Neuronal stem cell (in vitro differentiated cells): ENCODE results near the gene PCDH1.

Source experiments
- DNase-seq: peaks from one replicate; pipeline ENCODE4 v3.0.0-alpha.2; 2013; ENCODE audit warnings: low spot score
- H2AFZ ChIP-seq: one replicate; pipeline ENCODE4 v1.6.1; 2013; ENCODE audit warnings: mild to moderate bottlenecking, low read length, inconsistent platforms
- H2AK5ac ChIP-seq: 2 replicates; pipeline ENCODE4 v1.6.1; 2013; ENCODE audit warnings: low read depth, mild to moderate bottlenecking, inconsistent platforms, low read length, moderate library complexity, mixed read lengths
- H2BK120ac ChIP-seq: 2 replicates; pipeline ENCODE4 v1.6.1; 2013; ENCODE audit warnings: low read depth, mild to moderate bottlenecking, inconsistent platforms, low read length, moderate library complexity, mixed read lengths
- H2BK12ac ChIP-seq: one replicate; pipeline ENCODE4 v1.6.1; 2013; ENCODE audit warnings: low read length, inconsistent platforms
- H2BK15ac ChIP-seq: 2 replicates; pipeline ENCODE4 v1.6.1; 2013; ENCODE audit warnings: mild to moderate bottlenecking, low read length, inconsistent platforms, mixed read lengths
- H2BK5ac ChIP-seq: one replicate; pipeline ENCODE4 v1.6.1; 2013; ENCODE audit warnings: inconsistent platforms, mild to moderate bottlenecking, low read length, moderate library complexity
- H3K14ac ChIP-seq: one replicate; pipeline ENCODE4 v1.6.1; 2013; ENCODE audit warnings: low read length, inconsistent platforms
- H3K18ac ChIP-seq: 2 replicates; pipeline ENCODE4 v1.6.1; 2013; ENCODE audit warnings: low read length, inconsistent platforms
- H3K23ac ChIP-seq: 2 replicates; pipeline ENCODE4 v1.6.1; 2013; ENCODE audit warnings: low read depth, mild to moderate bottlenecking, mixed read lengths, low read length, inconsistent platforms; ENCODE audit not compliant: poor library complexity
- H3K27ac ChIP-seq: replicated peaks from 3 replicates; pipeline ENCODE4 v1.5.1; 2013; ENCODE audit warnings: low read length, inconsistent platforms
- H3K27me3 ChIP-seq, 3 experiments: 2 replicates each; pipeline ENCODE4 v1.6.1; 2013; ENCODE audit warnings: low read length in 3 of 3, mild to moderate bottlenecking in 2 of 3, inconsistent platforms in 1 of 3, low read depth in 1 of 3, mixed read lengths in 1 of 3, moderate library complexity in 1 of 3; ENCODE audit not compliant: control insufficient read depth in 3 of 3, insufficient read depth in 3 of 3
- H3K36me3 ChIP-seq, 2 donors: replicated peaks in 1 of 2; 2 replicates each; pipeline ENCODE4 v1.6.1; 2013; ENCODE audit warnings: low read length in 2 of 2; ENCODE audit not compliant: control insufficient read depth in 2 of 2, insufficient read depth in 2 of 2
- H3K4ac ChIP-seq: 2 replicates; pipeline ENCODE4 v1.6.1; 2013; ENCODE audit warnings: inconsistent platforms, mild to moderate bottlenecking, low read length, moderate library complexity
- H3K4me1 ChIP-seq, 2 donors: 1 replicate in 1 of 2; 2 replicates in 1 of 2; pipeline ENCODE4 v1.6.1; 2013; ENCODE audit warnings: low read length in 2 of 2, low read depth in 1 of 2; ENCODE audit not compliant: control insufficient read depth in 2 of 2, insufficient read depth in 1 of 2
- H3K4me2 ChIP-seq: one replicate; pipeline ENCODE4 v1.6.1; 2013; ENCODE audit warnings: mild to moderate bottlenecking, low read length, inconsistent platforms; ENCODE audit not compliant: insufficient read depth, poor library complexity, severe bottlenecking
- H3K4me3 ChIP-seq, 2 donors: 2 replicates each; pipeline ENCODE4 v1.5.1; 2013; ENCODE audit warnings: low read length in 2 of 2, mild to moderate bottlenecking in 2 of 2, inconsistent platforms in 1 of 2, moderate library complexity in 1 of 2
- H3K79me1 ChIP-seq: one replicate; pipeline ENCODE4 v1.6.1; 2013; ENCODE audit warnings: low read depth, mild to moderate bottlenecking, inconsistent platforms, low read length, moderate library complexity
- H3K9ac ChIP-seq: one replicate; pipeline ENCODE4 v1.6.1; 2013; ENCODE audit warnings: mild to moderate bottlenecking, low read depth, low read length, inconsistent platforms; ENCODE audit not compliant: poor library complexity
- H3K9me3 ChIP-seq, 2 donors: replicated peaks in 1 of 2; 2 replicates each; pipeline versions ENCODE3 to v1.6.1; 2013; ENCODE audit warnings: low read length in 2 of 2, mild to moderate bottlenecking in 2 of 2, inconsistent platforms in 1 of 2, low read depth in 1 of 2, mixed read lengths in 1 of 2, moderate library complexity in 1 of 2; ENCODE audit not compliant: control insufficient read depth in 2 of 2, insufficient read depth in 1 of 2
- H4K8ac ChIP-seq: one replicate; pipeline ENCODE4 v1.6.1; 2013; ENCODE audit warnings: low read depth, mild to moderate bottlenecking, inconsistent platforms, low read length, moderate library complexity
- H4K91ac ChIP-seq: one replicate; pipeline ENCODE4 v1.6.1; 2013; ENCODE audit warnings: low read length, low read depth, mild to moderate bottlenecking, inconsistent platforms; ENCODE audit not compliant: poor library complexity
- WGBS, 2 donors: extraction: QIAGEN DNeasy Blood & Tissue Kit; methylation state at CpG; one replicate each; pipeline ENCODE4 v1.1.7; 2013; ENCODE audit warnings: missing lambda C conversion rate in 2 of 2, mixed read lengths in 1 of 2; ENCODE audit not compliant: insufficient read length in 2 of 2, insufficient replicate concordance in 1 of 2; ENCODE audit errors: extremely low coverage in 2 of 2; 5-methylcytosine and 5-hydroxymethylcytosine counted together

Gene PCDH1

DNA sequence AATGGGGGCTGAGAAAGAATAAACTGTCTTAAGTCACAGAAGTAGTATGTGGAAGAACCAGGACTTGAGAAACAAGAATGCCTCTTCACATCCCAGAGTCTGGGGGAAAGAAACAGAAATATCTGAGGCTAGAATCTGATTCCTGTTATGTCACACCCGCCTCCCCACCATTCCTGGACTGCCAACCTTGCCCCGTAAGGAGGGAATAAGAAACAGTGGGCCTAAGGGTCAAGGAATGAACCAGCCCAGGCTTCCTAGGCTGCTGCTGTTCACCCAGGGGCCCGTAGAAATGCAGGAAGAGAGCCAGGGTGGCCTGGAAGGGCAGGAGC lies 4.3 kb downstream of the PCDH1 start:
- no CpG with 5 or more reads among the region's 3 CpGs for WGBS, 2 donors
- Histone ChIP-seq H2BK15ac (peak overlapping the region; percentile 0), H4K8ac (no peak overlapping the region), H3K18ac (peak overlapping the region; percentile 87), H3K27me3 (peaks cover 0 to 2% (median 0%) of the 10 kb centered on the region in 3 experiments), H2BK120ac (peak overlapping the region; percentile 83), H2AFZ (no peak overlapping the region), H3K4ac (peak overlapping the region; percentile 69), H3K4me1 (peaks cover 19 to 39% of the 10 kb centered on the region in 2 donors), H3K14ac (no peak overlapping the region), H3K9ac (no peak overlapping the region), H3K23ac (no peak overlapping the region), H3K36me3 (peaks cover under 1 to 18% of the 10 kb centered on the region in 2 donors), H3K27ac (no peak overlapping the region), H2BK5ac (peak overlapping the region; percentile 67), H2AK5ac (peak overlapping the region; percentile 95), H3K79me1 (peaks cover 14% of the 10 kb centered on the region), H3K9me3 (no peaks in the 10 kb centered on the region), H3K4me3 (no peak overlapping the region), H2BK12ac (peak overlapping the region; percentile 44), H3K4me2 (no peak overlapping the region), H4K91ac (peak overlapping the region; percentile 44)
- no peak for DNase-seq

GRCh38 chr5:141872496-141873356 lies 5.5 kb downstream of the PCDH1 start:
- peak overlapping the region; percentile 88 for H3K27ac ChIP-seq
- no peak overlapping the region for H2BK12ac ChIP-seq
- H3K23ac ChIP-seq = no peak overlapping the region
- no peaks in the 10 kb centered on the region for H3K9me3 ChIP-seq
- H4K91ac ChIP-seq = no peak overlapping the region
- no peak overlapping the region for H3K9ac ChIP-seq
- H3K4me1 ChIP-seq = peaks cover 19 to 39% of the 10 kb centered on the region in 2 donors
- H3K4me2 ChIP-seq = no peak overlapping the region
- no peak overlapping the region for H2BK15ac ChIP-seq
- H2AK5ac ChIP-seq = no peak overlapping the region
- peaks cover 8 to 30% of the 10 kb centered on the region in 2 donors for H3K36me3 ChIP-seq
- peaks cover 0 to 2% (median 0%) of the 10 kb centered on the region in 3 experiments for H3K27me3 ChIP-seq
- peaks cover 15% of the 10 kb centered on the region for H3K79me1 ChIP-seq
- no peak overlapping the region for H3K4me3 ChIP-seq
- H4K8ac ChIP-seq = no peak overlapping the region
- no CpG with 5 or more reads among the region's 15 CpGs for WGBS, 2 donors
- peak overlapping the region; percentile 8 for H3K18ac ChIP-seq
- H2BK5ac ChIP-seq = no peak overlapping the region
- DNase-seq = no peak
- no peak overlapping the region for H2AFZ ChIP-seq
- no peak overlapping the region for H3K4ac ChIP-seq
- no peak overlapping the region for H2BK120ac ChIP-seq
- H3K14ac ChIP-seq = no peak overlapping the region

GRCh38 chr5:141871870-141872269 lies 6.3 kb downstream of the PCDH1 start:
- Histone ChIP-seq H3K27me3 (no peaks in the 10 kb centered on the region), H3K14ac (no peak overlapping the region), H3K9ac (no peak overlapping the region), H2AK5ac (no peak overlapping the region), H3K4ac (no peak overlapping the region), H3K9me3 (no peaks in the 10 kb centered on the region), H2BK12ac (no peak overlapping the region), H3K23ac (no peak overlapping the region), H3K27ac (peak overlapping the region; percentile 88), H2AFZ (no peak overlapping the region), H3K4me3 (no peak overlapping the region), H4K8ac (no peak overlapping the region), H2BK15ac (no peak overlapping the region), H2BK120ac (no peak overlapping the region), H3K4me1 (peaks cover 14 to 34% of the 10 kb centered on the region in 2 donors), H3K4me2 (no peak overlapping the region), H4K91ac (peak overlapping the region; percentile 80), H3K18ac (no peak overlapping the region), H3K79me1 (peaks cover 6% of the 10 kb centered on the region), H2BK5ac (no peak overlapping the region), H3K36me3 (peaks cover 13 to 38% of the 10 kb centered on the region in 2 donors)
- no peak for DNase-seq
- no CpG with 5 or more reads among the region's 4 CpGs for WGBS, 2 donors

- Histone ChIP-seq H3K23ac (no peak overlapping the region), H3K18ac (peak overlapping the region; percentile 51), H2BK12ac (no peak overlapping the region), H2BK15ac (no peak overlapping the region), H3K79me1 (peaks cover 4% of the 10 kb centered on the region), H2AK5ac (peak overlapping the region; percentile 5), H2BK5ac (peak overlapping the region; percentile 25), H3K4ac (no peak overlapping the region), H3K9me3 (no peaks in the 10 kb centered on the region), H2AFZ (no peak overlapping the region), H3K4me3 (no peak overlapping the region), H4K8ac (no peak overlapping the region), H3K4me1 (peaks cover 10 to 34% of the 10 kb centered on the region in 2 donors), H3K4me2 (no peak overlapping the region), H3K27me3 (no peaks in the 10 kb centered on the region), H3K36me3 (peaks cover 18 to 48% of the 10 kb centered on the region in 2 donors), H3K9ac (no peak overlapping the region), H3K27ac (no peak overlapping the region), H3K14ac (no peak overlapping the region), H4K91ac (peak overlapping the region; percentile 34), H2BK120ac (no peak overlapping the region)
- no peak for DNase-seq
- no CpG with 5 or more reads among the region's 4 CpGs for WGBS, 2 donors
These were observed 7.3 kb downstream of the PCDH1 start for GRCh38 chr5:141870871-141871270.
